Stomach (tissue), 4 donors: Measurements from ENCODE around the gene ATP5F1A.

ENCODE experiments used
- CTCF ChIP-seq, 7 experiments: fragments of 450-650 bp in 4 of 7; fragments of 200-600 bp in 3 of 7; sonication (generic) in 3 of 7; IDR thresholded peaks; one replicate each; pipeline ENCODE4 v1.5.1; 2016 to 2019; ENCODE audit warnings: antibody characterized with exemption in 7 of 7, control low read depth in 2 of 7, mild to moderate bottlenecking in 1 of 7
- EP300 ChIP-seq: sonication (generic); formaldehyde crosslinking; IDR thresholded peaks from one replicate; pipeline ENCODE4 v1.6.1; 2017; ENCODE audit warnings: antibody characterized with exemption
- POLR2A ChIP-seq, 4 donors: fragments of 450-650 bp; IDR thresholded peaks; one replicate each; pipeline ENCODE4 v1.6.1; 2016; ENCODE audit warnings: antibody characterized with exemption in 4 of 4, control low read depth in 2 of 4, mild to moderate bottlenecking in 1 of 4, moderate library complexity in 1 of 4
- POLR2AphosphoS5 ChIP-seq, 3 donors: sonication (generic); formaldehyde crosslinking; IDR thresholded peaks; one replicate each; pipeline ENCODE4 v1.6.1; 2016; ENCODE audit warnings: antibody characterized with exemption in 3 of 3

DNA sequence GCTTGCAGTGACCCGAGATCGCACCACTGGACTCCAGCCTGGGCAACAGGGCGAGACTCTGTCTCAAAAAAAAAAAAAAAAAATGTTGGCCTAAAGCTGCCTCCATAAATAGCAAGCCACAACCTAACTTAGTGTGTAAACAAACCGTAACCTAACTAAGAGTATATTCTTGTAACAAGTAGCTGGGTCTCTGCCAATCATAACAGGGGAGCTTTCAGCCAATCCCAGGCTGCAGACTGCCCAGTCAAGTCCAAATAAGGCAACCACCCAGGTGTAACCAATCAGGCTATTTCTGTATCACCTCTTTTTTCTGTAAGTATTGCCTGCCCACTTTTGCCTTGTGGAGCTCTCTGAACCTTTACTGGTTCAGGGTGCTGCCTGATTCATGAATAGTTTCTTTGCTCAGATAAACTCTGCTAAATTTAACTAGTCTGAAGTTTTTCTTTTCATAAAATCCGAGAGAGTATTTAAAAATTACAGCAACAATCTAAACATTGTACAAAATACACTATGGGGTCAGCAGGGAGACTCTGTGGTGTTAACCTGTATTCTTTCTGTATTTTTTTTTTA is 30.6 kb downstream of the ATP5F1A start:
- TF ChIP-seq EP300 (no peak), POLR2A (IDR thresholded peaks at IDR 0.05) (no peak), CTCF (IDR thresholded peaks at IDR 0.05) (no peak), POLR2AphosphoS5 (IDR thresholded peaks at IDR 0.05) (no peak)
